GM18861 (cell line): Measurements from ENCODE around the gene BTNL9.
"Not testable (repeated sequence)": the region's sequence is repeated elsewhere in the genome, so short reads cannot be mapped to it uniquely, and the experiment has no call there.

ENCODE experiments used
- ATAC-seq: cut with Tn5 transposase; IDR thresholded peaks from one replicate; pipeline ENCODE4 v1.9.1; 2021; ENCODE audit not compliant: unreplicated experiment

Gene BTNL9

DNA sequence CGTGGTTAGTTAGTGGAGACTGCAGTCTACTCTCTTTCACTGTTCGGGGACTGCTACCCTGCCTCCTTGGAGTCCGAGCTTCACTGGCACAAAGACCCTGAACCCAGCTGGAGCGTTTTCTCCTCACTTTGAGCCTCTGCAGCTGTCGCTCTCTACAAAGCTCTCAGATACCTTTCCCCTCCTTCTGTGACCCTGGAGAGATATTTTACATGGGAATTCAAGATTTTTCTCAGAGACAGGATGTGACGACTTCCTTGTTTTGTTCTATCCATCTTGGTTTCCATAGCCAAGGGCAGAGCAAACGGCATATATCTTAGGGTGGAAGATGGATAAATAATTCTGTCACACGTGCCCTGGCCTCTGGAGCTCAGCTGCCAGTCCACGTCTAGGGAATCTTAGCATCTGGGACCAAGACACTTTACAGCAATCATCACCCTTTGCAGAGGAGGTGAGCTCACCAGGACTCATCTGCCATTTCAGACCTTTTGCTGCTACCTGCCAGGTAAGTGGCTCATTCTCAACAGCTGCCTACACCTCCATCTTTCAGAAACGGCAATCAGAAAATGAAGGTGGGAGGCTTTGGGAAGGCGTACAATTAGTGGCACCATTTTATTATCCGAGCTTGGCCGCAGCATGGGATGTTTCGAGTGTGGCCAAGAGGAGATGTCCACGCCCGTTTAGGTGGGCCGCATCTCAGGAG is at the start of gene BTNL9:
BTNL9 (plus strand) TSS at position 336 of the 700 bp plus-strand sequence. CDS start 5,224 bp downstream, outside the sequence.
- ATAC-seq: no peak

DNA sequence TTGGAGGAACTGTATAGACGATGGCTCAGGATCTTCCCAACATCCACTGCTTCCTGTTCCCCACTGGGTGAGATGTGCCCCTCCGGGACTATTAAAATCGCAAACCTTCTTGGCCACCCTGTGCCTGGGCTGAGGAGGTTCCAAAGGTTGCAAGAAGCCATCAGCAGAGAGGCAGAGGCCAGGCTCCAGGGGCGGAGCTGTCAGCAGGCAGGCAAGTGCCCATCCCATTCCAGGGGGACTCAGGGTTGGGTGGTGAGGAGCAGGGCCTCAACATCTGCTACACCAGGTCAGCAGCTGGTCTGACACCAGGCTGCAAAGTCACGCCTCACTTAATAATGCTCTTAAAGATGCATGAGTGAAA is 49.2 kb upstream of the BTNL9 start:
- no peak for ATAC-seq

DNA sequence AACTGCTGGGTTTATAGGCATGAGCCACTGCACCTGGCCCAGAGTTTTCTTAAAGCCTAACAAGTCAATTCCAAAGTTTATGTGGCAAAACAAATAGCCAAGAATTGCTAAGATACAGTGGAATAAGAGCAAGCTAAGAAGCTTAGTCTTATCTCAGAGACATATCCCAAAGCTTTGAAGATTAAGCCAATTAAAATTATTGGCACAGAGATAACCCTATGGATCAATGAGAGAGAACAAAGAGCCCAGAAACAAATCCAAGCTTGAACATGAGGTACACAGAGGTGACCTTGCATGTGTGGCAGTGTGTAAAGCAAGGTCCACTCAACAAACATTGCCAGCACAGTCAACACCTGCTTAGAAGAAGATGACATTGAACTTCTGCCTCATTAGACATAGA is 38.1 kb upstream of the BTNL9 start:
- ATAC-seq: no peak

DNA sequence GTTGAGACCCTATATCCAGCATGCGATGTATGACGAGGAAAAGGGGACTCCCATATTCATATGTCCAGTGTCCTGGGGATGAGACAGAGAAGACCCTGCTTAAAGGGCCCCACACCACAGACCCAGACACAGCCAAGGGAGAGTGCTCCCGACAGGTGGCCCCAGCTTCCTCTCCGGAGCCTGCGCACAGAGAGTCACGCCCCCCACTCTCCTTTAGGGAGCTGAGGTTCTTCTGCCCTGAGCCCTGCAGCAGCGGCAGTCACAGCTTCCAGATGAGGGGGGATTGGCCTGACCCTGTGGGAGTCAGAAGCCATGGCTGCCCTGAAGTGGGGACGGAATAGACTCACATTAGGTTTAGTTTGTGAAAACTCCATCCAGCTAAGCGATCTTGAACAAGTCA is 34.3 kb upstream of the BTNL9 start:
- no peak for ATAC-seq

DNA sequence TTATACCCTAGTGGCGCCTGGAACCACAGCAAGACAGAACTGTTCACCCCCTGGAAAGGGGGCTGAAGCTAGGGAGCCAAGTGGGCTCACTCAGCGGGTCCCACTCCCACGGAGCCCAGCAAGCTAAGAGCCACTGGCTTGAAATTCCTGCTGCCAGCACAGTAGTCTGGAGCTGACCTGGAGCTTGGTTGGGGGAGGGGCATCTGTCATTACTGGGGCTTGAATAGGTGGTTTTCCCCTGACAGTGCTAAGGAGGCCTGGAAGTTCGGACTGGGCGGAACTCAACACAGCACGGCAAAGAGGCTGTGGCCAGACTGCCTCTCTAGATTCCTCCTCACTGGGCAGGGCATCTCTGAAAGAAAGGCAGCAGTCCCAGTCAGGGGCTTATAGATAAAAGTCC is 31.9 kb upstream of the BTNL9 start:
- ATAC-seq: no peak

DNA sequence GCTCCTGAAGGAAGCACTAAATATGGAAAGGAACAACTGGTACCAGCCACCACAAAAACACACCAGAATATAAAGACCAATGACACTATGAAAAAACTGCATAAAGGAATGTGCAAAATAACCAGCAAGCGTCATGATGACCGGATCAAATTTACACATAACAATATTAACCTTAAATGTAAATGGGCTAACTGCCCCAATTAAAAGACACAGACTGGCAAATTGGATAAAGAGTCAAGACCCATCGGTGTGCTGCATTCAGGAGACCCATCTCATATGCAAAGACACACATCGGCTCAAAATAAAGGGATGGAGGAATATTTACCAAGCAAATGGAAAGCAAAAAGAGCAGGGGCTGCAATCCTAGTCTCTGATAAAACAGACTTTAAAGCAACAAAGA is 30.0 kb upstream of the BTNL9 start:
- ATAC-seq: not testable (repeated sequence)

DNA sequence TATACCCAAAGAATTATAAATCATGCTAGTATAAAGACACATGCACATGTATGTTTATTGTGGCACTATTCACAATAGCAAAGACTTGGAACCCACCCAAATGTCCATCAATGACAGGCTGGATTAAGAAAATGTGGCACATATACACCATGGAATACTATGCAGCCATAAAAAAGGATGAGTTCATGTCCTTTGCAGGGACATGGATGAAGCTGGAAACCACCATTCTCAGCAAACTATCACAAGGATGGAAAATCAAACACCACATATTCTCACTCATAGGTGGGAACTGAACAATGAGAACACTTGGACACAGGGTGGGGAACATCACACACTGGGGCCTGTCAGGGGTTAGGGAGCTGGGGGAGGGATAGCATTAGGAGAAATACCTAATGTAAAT is 25.4 kb upstream of the BTNL9 start:
- ATAC-seq: not testable (repeated sequence)

DNA sequence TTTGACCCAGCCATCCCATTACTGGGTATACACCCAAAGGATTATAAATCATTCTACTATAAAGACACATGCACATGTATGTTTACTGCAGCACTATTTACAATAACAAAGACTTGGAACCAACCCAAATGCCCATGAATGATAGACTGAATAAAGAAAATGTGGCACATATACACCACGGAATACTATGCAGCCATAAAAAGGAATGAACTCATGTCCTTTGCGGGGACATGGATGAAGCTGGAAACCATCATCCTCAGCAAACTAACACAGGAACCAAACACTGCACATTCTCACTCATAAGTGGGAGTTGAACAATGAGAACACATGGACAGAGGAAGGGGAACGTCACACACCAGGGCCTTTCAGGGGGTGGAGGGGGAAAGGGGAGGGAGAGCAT is 22.6 kb upstream of the BTNL9 start:
- ATAC-seq: not testable (repeated sequence)

DNA sequence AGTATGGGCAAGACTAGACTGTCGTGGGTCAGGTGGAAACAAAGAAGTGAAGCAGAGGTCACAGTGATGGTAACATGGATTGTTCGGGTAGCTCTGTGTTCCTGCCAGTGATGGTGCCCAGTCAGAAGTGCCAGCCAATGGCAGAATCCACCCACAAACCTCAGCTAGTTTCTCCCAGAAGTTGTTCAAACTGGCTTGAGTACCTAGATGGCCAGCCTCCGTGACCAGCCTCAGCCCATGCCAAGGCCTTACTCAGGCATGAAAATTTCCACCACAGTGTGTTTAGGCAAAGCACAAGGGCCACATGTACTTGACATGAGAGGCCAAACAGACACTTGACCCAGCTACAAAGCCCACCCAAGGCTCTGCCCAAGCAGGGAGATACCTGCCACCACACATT is 19.4 kb upstream of the BTNL9 start:
- ATAC-seq: no peak

DNA sequence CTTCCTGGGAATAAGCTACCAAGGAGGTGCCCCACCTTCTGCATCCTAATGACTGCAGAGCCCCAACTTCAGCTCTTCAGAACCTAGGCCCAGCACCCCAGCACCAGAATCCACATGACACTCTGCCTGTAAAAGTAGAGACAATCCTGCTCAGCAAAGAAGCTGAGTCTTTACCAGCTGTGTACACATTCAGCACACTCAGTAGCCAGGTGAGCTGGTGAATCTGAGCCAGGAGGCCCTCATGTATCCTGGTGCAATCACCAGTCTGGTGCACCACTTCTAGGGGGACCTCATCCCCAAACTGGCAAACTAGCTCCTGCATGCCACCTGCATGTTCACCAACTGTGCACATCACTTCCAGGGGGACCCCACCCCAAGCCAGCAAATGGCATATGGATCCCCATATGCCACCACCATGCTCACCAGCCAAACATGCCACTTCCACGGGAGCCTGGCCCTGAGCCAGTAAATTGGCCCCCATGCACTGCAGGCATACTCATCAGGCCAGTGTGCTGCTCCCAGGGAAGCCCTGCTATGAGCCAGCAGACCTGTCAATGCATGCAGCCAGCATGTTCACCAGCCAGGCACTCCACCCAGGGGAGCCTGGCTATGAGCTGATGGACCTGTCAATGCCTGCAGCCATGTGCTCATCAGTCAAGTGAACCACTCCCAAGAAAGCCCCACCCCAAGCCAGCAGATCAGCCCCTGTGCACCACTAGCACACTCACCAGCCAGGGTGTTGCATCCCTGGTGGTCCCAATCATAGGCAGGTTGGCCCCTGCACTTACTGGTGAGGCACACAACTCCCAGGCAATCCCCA is 15.6 kb upstream of the BTNL9 start:
- ATAC-seq: no peak

DNA sequence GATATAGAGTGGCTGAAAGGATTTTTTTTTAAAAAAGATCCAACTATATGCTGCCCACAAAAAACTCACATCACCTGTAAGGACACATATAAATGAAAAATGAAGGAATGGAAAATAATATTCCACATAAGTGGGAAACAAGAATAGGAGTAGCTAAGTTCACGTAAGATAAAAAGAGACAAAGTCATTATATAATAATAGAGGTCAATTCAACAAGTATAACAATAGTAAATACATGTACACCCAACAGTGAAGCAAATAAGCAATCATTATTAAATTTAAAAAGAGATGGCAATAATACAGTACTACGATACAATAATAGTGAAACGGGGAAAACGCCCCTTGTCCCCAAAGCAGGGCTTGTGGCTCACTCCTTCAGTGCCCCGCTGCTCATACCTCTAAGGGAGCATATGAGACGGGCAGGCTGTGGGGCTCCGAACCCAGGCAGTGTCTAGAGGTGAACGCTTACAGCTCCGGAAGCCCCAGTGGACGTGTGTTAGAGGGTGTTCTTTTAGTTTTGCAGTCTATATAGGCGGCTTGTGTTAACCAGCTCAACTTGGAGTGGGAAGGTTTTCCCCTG is 12.5 kb upstream of the BTNL9 start:
- no peak for ATAC-seq

DNA sequence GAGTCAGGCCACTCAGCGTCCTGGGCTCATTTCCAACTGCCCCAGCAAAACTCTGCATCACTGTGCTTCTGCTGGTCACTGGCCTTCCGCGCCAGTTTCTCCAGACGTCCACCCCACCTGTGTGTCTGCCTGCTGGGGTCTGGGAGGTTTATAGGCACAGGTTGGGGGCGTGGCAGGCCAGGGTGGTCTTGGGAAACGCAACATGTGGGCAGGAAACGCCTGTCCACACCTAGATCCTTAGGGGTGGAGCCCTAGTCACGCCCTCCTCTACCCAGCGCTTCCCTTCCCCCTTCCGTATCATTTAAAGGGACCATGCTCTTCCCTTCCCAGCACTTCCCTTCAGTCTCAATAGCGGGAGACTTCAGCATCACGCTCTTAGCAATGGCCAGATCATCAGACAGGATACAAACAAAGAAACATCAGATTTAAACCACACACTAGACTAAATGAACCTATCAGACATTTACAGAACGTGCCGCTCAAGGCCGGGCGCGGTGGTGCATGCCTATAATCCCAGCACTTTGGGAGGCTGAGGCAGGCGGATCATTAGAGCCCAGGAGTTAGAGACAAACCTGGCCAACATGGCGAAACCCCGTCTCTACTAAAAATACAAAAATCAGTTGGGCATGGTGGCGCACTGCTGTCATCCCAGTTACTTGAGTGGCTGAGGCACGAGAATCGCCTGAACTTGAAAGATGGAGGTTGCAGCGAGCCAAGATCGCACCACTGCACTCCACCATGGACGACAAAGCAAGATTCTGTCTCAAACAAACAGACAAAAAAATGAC is 11.8 kb upstream of the BTNL9 start:
- ATAC-seq: no peak

DNA sequence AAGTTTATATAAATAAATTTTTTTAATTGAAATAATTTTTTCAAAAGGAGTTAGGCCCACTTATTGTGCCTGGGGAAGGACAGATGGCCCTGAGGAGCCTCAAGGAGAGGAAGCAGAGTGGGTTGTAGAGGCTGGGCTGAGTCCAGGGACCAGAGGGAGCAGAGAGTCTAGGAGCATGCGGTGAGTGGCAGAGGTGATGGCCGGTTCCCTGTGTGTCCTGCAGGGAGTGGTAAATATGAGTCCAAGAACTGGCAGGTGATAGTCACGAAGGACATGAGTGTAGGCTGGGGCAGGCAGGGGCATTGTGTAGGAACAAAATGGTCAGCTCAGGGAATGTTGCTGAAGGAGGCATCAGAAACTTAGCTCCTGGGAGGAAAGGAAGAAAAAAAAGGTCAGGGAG is 8.3 kb upstream of the BTNL9 start:
- no peak for ATAC-seq

DNA sequence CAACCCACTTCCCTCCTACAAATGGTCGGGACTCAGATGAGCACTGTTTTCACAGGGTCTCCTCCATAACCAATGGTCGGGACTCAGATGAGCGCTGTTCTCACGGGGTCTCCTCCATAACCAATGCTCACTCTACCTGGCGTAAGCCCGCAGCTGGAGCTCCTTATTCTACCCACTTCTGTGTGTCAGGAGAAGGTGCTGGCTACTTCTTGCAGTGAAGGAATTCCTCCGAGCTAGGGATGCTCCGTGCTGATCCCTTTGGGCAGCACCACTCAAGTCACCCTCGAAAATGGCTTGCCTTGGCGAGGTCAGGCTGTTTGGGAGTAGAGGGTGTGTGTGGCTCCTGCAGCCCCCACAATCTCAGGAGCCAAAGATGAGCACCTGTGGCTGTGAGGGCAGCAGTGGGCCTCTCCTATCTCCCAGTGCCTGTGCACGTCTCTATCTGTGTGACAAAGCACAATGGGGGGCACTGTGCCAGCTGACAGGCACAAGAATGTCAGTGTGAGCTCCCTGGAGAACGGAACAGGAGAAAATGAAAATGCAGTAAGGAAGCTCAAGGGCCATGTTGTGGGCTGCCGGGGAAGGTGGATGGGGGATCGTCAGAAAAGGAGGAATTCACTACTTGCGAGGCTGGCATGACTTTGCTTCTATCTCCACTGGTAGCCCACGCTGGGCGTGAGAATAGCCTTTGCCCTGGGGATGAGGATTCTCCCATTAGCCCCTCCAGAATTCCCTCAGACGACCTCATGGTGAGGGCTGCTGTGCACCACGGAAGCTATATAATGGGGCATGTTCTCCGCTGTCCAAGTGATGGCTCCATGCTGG is 3.9 kb upstream of the BTNL9 start:
- no peak for ATAC-seq

DNA sequence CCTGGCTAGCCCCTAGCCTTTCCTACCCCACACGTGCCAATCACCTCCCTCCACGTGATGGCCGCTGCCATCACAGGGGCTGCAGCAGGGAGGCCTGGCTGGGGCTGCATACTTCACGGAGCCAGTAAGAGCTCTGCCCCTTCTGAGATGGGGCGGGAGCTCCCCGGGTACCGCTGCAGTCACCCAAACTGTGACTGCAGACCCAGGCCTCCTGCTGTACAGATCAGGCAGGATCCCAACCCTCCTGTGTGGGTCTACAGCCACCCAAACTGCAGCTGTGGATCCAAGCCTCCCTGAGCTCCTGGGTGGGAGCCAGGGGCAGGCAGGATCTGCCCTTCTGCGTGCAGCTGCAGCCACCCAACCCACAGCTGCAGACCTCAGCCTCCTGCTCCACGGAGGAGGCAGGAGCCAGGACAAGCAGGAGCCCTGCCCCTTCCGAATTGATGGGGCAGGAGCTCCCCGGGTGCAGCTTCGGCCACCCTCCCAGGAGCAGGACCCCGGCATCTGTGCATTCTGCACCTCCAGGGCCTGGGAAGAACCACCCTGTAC is 3.2 kb upstream of the BTNL9 start:
- ATAC-seq: no peak

DNA sequence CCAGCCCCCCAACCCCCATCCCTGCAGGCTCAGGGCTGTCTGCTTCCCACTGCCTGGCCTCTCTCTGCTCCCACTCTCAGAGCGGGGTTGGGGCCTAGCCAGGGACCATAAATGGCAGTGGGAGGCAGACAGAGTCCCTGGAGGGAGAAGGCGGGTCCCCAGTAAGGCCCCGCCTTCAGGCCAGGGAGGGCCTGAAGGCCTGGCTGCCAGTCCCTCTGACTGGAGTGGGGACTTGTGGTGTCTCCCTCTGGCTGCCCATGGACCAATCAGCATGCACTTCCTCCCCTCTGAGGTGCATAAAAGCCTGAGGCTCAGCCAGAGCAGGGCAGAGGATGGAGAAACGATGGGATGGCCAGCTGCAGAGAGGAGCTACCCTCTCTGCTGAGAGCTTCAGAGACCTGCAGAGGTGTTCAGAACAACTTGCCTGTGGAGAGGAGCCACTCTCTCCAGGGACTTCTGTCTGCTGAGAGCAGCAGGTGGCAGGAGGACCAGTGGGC is 2.7 kb upstream of the BTNL9 start:
- ATAC-seq: no peak

DNA sequence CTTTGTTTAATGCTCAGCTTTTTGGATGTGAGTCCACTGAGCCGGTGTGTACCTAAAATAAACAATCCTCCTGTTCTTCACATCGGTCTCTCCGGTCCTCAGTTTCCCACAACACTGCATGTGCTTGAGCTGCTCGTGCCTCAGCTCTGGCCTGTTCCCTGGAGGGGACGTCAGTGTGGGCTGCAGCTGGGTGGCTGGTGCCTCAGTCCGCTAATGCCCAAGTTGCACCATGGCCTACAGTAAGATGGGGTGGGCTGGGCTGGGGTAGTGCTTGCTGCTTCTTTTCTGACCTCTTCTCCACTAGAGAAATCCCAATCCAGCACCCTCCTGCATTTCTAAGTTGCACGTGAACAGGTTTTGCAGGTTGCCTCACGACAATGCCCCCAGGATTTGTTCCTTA is 595 bp upstream of the BTNL9 start:
- no peak for ATAC-seq

DNA sequence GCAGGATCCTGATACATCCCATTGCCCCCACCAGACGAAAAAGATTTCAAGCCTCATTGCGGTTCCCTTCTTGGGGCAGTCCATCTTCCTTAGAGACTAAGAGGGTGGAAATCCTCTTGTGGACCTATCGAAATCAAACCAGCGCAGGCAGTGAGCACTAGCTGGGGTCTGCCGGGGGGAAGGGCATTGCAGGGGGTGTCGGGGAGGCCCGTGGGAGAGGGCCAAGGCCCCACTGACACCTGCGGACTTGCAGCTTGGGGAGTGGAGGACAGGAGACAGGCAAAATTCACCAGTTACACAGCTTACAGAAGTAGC is 522 bp downstream of the BTNL9 start:
- no peak for ATAC-seq

DNA sequence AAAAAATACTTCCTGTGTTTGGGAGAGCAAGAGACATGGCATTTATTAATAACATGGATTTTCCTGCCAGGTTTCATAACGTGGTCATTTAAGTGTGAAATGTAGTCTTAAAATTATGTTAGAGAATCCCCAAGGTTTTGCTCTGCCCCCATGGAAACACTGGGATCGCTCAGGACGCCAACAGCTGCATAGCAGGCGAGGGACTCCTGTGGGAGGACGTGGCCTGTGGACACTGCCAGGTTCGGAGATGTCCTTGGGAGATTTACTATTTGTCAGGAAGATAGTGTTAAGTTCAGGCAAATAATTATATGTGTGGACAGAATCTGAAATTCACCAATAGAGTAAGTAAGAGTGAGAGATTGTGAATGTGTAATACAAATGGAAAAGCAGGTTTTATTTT is 977 bp downstream of the BTNL9 start:
- no peak for ATAC-seq

DNA sequence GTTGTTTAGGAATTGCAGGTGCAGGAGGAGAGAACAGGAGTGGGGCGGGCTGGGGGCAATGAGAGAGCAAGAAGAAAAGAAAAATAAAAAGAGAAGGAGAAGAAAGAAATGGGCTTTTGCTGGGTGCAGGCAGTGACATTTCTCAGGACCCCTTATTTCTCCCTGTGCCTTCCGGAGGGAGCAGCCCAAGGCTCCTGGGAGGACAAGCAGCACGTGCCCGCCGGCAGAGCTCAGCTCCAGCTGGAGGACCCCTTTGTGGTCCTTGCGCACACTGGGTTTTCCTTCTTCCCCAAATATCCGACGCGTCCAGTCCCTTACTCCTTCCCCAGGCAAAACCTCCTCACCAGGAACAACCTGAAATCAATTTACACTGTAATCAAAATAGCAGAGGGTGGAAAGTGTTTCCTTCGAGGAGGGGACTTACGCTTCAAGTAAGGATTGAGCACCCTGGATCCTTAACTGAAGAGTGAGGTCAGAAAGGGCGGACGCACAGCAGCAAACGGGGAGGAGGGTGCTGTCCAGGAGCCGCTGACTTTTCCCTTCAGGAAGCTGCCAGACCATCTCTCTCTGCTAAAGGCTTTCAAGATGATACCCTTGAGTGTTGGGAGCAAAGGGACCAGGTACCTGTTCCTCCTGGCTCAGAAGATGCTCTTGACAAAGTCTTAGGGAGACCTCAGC is 2.1 kb downstream of the BTNL9 start:
- ATAC-seq: no peak
